Left kidney (tissue), 2 donors: ENCODE results near the gene RAPGEF4. TPM values are rescaled to one million over a fixed set of nuclear protein-coding genes. Genes with fewer than 3 reads are reported as not detected.
"Not testable (repeated sequence)": the region's sequence is repeated elsewhere in the genome, so short reads cannot be mapped to it uniquely, and the experiment has no call there.

Experiments used
- DNase-seq: peaks from one replicate; pipeline ENCODE4 v3.0.0-alpha.2; 2013
- polyA plus RNA-seq: library from polyadenylated mRNA; unstranded; fragments of 120-200 nt; gene quantifications from one replicate; pipeline ENCODE4 v1.2.1, GENCODE V29; 2013; ENCODE audit not compliant: insufficient read length

Gene RAPGEF4
- polyA plus RNA-seq, 1 donor, result 13.4 TPM

DNA sequence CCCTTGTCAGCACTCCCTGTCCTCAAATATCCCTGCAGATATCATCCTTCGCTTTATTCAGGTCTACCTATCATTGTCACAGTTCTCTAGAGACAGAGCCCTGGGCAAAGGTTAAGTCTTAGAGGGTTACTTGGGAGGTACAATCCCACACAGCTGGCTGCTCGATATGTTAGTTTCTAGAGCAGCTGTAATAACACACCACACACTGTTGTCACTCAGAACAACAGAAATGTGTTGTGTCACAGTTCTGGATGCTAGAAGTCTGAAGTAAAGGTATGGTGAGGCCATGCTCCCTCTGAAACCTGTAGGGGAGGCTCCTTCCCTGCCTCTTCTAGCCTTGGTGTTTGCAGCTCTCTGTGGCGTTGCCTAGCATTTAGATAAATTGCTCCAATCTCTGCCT lies 9.9 kb upstream of the RAPGEF4 start:
- DNase-seq, result no peak

DNA sequence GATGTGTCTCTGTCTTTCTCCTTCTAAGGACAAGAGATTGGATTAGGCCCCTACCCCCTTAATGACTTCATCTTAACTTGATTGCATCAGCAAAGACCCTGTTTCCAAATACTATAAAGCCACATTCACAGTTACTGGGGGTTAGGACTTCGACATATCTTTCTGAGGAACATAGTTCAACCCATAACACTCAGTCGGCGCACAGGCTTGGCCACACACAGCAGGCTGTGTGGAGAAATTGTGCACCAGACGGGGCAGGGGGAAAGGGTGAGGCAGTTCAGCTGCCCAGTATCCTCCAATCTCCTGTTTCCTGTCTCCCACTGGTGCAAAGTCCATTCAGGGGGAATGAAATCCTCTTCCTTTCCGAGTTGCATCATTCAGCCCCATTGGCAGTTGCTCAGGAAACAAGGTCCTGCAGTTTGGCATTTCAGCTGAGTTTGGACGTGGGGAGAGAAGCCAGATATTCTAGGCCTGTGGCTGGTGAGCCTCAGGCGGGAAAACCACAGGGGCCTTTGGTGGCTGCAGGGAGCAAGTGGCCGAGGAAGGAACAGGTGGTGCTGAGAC lies 9.4 kb upstream of the RAPGEF4 start:
- no peak for DNase-seq

DNA sequence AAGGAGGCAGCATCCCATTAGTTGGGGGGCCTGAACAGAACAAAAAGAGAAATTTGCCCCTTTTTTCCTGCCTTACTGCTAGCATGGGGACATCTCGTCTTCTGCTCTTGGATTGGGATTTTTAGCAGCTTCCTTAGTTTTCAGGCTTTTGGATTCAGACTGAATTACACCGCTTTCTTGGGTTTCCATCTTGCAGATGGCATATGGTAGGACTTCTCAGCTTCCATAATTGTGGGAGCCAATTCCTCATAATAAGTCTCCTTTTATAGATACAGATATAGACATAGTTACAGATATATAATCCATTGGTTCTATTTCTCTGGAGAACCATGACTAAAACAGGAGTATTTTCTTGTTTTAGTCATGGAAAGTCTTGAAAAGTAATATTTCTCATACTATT lies 5.2 kb upstream of the RAPGEF4 start:
- DNase-seq, result no peak

DNA sequence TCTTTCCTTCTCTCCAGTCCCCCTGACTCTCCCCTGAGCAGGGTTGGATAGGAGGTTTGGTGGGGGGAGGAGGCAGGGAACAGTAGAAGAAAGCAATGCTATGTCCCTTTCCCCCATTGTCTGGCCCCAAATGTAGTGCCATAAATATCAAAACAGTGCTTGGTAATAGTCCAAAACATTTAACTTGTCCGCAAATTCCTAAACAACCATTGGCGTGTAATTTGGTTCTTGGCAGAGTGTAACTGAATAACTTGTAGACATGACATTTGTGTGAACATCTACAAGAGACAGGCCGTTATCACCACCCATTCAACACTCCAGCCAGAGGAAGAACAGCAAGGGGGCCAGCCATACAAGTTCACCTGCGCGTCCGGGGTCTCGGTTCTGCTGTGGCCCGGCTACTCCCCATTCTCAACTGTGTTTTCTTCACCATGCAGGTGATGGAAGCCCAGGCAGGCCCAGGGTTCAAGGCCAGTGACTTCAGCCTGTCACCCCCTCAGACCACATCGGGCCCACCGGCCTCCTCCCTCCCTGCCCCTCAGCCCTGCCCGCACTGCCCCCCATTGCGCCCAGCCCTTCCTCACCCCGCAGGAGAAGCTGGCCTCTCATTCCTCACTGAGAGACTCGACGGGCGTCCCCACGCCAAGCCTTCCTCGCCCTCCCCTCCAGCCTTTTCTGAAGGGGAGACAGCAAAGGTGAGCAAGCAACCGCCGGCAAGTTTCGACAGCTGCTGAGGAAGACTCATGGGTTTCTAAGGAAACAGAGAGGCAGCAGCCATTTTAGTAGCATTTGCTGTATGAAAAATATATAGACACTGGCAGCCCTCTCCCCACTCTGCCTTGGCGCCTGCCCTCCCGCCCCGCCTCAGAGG lies 699 bp upstream of the RAPGEF4 start:
- peak; percentile 21 for DNase-seq

DNA sequence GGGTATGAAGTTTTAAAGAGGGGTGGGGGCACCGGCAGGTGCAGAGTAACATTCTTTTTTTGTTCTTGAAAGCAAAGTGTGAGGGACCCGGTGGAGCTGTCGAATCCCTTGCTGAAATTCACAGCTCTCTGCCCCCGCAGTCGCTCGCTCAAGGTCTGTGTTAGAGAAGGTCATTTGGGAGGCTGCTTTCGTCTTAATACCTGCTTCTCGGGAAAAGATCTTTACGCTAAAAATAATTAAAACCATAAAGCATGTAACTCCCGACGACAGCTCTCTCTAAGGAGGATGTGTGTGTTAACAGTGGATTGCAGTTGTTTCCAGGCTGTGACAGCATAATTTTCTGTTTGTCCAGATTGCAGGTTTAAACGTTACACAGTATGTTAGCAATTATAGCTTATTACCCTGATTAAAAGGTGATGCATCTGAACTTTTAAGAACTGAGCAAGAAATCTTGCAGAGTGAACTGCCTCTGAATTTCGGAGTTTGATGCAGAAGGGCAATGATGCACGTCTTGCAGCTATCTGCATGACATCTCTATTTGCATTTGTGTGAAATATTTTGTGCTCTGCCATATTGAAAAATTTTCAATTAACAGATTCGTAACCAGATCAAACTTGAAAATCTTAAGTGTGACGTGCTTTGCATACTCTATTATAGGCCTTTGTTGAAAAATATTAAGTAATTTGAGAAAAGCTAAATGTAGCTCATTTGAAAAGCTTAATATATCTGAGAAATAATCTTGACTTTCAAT lies 954 bp downstream of the RAPGEF4 start:
- peak; percentile 6 for DNase-seq

DNA sequence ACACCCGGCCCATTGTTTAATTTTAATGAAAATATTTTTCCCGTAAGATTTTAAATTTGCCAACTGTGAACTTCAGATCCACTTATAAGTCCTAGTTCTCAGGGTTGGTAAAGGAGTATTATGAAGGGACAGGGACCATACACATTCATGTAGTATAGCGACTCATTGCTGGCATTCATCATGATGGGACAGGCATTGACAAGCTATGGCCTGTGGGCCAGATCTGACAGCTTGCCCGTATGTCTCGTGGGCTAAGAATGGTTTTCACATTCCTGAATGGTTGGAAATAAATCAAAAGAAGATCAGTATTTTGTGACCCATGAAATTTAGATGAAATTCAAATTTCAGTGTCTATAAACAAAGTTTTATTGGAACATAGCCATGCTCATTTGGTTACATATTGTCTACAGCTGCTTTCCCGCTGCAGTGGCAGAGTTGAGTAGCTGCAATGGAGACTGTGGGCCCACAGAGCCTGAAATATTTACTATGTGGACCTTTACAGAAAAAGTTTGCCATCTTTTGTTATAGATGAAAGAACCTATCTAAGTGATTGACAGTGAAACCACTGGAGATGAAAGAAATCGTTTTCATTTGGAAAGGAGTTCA lies 4.1 kb downstream of the RAPGEF4 start:
- DNase-seq, result no peak

DNA sequence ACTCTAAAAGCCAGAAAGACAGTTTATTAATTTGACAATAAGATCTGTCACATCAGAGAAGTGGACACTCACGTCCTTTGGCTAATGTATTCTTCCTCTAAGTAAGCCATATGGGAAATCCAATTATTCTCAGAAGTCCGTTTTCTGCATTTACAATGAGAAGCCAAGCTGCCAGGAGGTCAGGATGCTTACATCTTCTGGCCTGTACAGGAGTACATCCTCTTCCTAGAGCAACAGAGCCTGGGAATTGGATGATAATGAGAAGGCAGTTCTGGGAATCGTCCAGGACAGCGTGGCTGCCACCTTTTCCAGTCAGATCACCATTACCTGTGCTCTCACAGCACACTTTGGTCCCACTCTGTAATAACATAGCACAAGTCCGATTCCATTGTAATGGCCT lies 5.2 kb downstream of the RAPGEF4 start:
- no peak for DNase-seq

DNA sequence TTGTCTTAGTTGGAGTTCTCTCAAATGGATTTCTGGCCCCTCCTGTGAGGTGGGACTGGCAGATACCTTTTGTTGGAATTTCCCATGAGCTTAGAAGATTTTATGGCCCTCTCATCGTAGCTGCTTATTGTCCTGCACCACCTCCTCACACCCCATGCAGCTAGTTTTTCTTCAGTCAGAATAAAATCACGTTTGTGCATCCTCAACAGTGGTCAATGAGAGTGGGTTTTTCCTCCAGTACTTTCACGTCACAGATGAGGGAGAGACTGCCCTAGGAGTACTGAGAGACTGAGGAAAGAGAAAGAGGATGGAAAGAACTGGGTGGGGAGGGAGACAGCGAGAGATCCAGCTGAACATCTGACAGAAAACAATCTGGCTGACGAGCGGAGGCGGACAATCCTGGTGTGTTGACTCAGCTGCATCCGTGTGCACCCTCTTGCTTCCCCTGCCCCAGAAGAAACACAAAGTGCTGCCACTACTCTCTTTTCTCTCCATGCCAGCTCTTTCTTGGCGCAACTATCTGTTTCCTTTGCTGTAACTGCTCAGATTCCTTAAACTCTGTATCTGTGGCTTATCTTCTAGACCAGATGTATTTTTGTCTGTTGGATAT lies 7.4 kb downstream of the RAPGEF4 start:
- DNase-seq, result peak; percentile 12

DNA sequence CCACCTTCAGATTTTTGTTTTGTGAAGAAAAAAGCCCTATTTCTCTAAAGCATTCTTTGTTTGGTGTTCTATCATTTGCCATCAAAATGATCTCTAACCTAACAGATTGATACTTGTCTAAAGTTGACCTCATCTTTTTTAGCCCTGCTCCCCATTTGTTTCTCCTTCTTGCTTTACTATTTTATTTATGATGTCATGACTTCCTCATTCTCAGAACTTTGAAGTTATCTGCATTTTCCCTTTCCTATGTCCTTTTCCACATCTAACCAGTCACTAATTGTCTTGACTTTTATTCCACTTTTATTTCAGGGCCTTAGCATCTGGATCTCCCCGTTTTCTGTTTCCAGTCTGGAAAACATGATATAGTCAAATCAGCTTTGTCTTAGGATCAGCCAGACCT lies 8.3 kb downstream of the RAPGEF4 start:
- no peak for DNase-seq

DNA sequence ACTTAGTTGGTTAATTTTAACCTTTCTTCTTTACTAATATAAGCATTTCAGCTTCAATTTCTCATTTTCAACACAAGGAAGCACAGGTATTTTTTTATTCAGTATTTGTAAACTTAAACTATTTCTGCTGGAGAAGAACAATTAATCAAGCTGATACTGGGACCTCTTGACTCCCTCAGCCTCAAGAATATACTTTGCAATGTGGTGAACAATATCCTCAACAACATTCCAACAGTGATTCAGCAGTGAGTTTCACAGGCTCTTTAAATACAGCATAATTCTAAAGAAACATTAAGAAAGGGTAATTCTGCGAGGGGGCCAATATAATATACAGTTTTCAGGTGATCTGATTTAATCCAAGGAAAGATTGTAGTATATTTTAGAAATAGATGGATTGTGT lies 10.0 kb downstream of the RAPGEF4 start:
- DNase-seq, result no peak

DNA sequence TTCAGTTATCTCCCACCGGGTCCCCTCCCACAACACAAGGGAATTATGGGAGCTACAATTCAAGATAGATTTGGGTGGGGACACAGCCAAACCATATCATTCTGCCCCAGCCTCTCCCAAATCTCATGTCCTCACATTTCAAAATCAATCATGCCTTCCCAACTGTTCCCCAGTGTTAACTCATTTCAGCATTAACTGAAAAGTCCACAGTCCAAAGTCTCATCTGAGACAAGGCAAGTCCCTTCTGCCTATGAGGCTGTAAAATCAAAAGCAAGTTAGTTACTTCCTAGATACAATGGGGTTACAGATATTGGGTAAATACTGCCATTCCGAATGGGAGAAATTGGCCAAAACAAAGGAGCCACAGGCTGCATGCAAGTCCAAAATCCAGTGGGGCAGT lies 12.9 kb downstream of the RAPGEF4 start:
- DNase-seq, result not testable (repeated sequence)

DNA sequence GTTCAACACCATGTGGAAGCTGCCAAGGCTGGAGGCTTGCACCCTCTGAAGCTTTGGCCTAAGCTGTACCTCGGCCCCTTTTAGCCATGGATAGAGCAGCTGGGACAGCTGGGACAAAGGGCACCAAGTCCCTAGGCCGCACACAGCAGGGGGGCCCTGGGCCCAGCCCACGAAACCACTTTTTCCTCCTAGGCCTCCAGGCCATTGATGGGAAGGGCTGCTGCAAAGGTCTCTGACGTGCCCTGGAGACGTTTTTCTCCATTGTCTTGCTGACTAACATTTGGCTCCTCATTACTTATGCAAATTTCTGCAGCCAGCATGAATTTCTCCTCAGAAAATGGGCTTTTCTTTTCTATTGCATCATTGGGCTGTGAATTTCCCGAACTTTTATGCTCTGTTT lies 13.7 kb downstream of the RAPGEF4 start:
- DNase-seq, result no peak

DNA sequence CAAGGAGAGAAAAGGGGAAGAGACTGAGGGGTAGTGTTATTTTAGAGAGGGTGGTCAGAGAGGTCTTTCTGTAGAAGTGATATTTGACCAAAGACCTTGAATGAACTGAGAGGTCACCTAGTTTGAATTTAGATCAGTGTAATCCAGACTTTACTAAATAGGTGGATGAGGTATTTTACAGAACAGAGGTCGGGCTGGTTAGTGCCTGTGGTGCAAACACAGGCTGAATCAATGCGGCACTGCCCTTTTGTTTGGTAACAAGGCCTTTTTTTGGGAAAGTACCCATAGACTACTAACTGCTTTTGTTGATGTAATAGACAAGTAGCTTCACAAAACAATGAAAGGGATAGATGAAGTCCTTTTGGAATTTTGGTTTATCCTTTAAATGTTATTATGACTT lies 15.9 kb downstream of the RAPGEF4 start:
- no peak for DNase-seq

DNA sequence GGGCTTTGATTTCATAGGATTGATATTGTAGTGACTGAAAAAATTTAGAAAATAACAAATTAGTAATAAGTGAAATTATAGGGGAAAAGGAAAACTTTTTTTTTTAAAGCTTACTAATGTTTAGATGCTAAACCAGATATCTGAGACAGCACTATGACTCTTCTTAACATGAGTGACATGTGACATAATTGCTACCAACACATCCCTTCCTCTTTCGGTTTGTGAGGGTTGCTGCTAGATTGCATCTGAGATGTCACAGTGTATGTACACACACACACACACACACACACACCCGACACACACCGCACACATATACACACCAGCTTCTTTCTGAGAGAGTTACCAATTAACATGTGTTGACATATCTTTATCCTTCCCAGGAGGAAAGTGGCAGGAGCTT lies 18.0 kb downstream of the RAPGEF4 start:
- DNase-seq, result no peak

DNA sequence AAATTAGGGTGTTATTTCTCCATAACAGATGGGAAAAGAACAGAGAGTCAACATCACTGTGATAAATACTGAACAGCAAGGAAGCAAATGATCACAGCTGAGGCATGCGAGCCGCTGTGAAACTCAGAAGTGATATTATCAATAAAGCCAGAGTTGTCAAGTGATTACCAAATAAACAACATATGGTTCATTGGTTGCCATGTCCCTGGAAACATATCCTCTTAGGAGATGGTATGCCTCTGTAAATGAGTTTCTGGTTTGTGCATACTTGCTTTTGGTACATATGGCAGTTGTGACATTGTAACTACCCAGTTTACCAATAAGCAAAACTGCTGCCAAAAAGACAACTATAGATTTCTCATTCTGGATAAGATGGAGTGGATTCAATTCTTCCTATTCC lies 23.8 kb downstream of the RAPGEF4 start:
- DNase-seq, result no peak

DNA sequence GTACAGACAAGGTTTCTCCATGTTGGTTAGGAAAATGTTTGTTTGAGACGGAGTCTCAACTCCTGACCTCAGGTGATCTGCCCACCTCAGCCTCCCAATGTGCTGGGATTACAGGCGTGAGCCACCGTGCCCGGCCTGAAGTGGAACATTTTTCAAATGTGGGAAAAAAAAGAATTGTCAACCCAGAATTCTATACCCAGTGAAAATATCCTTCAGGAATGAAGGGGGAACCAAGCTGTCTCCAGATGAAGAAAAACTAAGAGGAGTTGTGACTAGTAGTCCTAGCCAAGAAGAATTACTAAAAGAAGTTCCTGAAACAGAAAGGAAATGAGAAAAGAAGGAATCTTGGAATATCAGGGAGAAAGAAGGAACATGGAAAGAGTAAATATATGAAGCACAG lies 25.7 kb downstream of the RAPGEF4 start:
- no peak for DNase-seq

DNA sequence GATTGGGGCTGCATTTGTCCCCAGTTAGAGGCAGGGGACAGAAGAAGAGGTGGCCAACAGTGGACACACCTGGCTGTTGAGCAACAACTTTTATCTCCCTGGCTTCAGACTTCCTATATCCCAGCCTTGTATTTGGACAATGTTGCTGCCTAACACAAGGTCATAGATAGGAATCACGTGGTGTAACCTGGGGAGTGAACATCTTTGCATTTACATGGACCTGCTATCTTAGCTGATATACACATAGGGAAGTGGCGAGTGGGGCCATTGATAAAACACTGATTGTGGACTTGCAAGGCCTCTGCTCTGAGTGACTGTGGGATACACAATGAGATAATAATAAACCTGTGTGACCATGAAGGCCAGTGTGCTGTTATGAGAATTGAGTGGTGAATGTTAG lies 26.9 kb downstream of the RAPGEF4 start:
- DNase-seq, result no peak

DNA sequence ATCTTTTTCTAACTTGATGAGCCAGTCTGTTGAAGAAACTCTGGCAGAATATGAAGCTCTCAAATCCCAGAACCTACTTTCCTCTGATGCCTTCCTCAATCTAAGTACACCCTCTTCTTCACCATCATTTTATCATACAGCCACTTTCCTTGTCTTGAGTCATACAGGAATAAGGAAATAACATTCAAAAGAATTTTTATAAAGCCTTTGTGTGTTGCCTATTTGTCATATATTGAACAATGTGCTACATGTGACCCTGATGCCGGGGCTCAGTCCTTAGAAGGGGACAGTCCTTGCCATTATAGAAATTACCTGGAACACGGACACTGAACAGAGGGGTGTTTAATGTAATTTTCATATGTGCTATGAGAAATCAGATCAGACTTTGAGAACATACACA lies 27.4 kb downstream of the RAPGEF4 start:
- no peak for DNase-seq

DNA sequence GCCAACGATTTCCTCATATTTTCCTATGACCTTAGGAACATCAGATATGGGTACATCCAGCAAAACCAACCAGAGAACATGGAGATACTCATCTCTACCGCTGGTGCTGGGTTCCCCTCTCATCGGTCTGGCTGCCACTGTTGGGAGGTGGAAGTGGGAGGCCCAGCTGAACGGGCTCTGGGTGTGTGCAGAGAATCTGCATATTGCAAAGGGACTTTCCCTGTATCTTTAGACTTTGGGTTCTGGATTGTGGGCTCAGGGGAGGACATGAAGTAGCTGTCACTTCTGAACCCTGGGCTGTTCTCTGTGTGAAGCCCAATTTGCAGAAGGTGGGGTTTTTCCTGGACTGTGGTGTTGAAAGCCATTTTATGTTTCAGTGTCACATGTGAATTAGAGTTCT lies 30.0 kb downstream of the RAPGEF4 start:
- no peak for DNase-seq

DNA sequence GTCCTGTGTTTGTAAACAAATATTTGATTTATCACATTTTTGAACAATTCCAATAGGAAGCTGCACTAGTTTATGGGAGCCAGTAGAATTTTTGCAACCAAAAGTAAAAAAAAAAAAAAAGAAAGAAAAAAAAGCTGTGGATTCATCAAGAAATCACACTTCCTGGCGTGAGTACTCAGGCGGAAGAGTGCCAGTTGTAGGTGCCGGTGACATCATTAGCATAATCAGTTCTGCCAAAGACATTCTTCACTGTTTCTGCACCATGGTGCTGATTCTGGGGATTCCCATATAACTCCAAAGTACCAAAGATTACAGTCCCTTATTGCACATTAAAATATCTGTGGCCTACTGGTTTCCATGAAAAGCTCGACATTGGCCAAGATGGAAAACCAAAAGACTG lies 32.8 kb downstream of the RAPGEF4 start:
- no peak for DNase-seq

DNA sequence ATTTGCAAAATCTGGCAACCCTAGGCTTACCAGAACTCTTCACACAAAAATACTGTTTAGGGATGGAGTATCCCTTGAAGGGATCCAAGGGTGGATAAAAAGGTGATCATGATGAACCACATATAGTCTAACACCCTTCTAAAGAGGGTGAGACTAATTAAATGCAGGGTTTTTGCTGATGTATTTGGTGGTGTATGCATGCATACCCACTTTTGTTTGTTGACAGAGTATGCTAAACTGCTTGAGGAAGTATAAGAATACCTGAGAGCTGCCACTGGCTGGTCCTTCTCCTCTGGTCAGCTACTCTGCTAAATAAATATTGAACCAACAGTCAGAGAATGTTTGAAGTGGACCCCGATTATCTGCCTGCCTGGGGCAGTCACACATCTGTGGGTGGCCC lies 34.2 kb downstream of the RAPGEF4 start:
- DNase-seq, result no peak

DNA sequence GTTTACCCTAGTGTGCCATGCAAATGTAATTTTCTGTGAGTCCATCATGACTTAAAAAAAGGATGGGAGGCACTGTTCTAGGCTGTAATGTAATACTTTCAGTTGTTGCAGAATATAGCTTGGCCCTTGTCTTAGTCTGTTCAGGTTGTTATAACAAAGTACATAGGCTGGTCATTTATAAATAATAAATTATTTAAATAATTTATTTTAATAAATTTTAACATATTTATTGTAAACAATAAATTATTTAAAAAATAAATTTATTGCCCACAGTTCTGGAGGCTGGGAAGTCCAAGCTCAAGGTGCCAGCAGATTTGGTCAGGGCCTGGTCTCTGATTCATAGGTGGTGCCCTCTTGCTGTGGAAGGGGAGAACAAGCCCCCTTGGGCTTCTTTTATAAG lies 35.2 kb downstream of the RAPGEF4 start:
- DNase-seq, result no peak

DNA sequence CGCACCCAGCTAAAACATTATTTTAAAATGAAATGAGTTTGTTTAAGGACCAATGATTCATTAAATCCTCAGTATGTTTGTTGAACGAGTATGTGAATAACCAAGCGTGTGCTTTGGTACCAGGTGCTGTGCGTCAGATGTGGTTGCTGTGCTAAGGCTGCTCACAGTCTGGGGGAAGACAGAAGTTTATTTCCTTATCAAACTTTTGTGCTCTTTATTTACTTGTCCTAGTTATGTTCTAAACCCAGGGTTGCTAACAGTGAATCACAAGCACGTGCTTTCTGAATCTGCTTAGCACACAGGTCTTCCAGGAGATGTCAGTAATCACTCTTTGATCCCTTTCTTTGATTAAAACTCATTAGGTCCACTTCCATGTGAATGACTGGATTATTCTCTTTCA lies 37.0 kb downstream of the RAPGEF4 start:
- no peak for DNase-seq
